ENCODE results near the gene OSBPL8. TPM values are rescaled to one million over a fixed set of nuclear protein-coding genes. Genes with fewer than 3 reads are reported as not detected.

Gene OSBPL8
- total and polyA plus RNA-seq, 9 of the 15 experiments (the other 6 are each of a cell fraction or from before 2014, with no cell fraction given) = 17.4 to 82.7 (median 42.8) TPM

DNA sequence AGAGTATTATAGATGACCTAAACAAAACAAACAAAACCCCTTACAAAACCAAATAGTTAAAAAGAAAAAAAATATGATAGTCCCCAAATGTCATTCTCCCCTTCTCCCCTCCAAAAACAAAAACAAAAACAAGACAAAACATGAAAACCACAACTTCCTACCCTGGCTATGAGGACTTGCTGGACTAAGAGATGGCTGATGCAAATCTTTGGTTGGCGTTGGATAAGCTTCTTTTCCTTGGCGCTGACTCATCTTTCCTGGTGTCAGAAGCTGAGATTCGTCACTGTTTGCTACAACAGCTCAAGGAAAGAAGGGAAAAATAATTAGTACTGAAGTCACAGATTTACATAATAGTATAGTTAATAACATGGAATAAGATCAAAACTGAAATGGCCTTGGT lies 108.9 kb downstream of the OSBPL8 start (continued):
- 0 out of 2 replicates have a peak, but pooled peaks have one; percentile 15 for TF ChIP-seq CEBPG (CRISPR knock-in tag; IDR thresholded peaks at IDR 0.05)
- TF ChIP-seq CEBPG (tag; conservative IDR thresholded peaks at IDR 0.05 in 1 of 2, IDR thresholded peaks at IDR 0.05 in 1 of 2) = 0 out of 4 replicates have a peak, but pooled peaks of 1 of the 2 experiments have one; percentile 37
- no peak for TF ChIP-seq HEY1 (CRISPR knock-in tag; IDR thresholded peaks at IDR 0.05; ENCODE audit: borderline replicate concordance)
- no peak for TF ChIP-seq KHSRP (IDR thresholded peaks at IDR 0.05)
- TF ChIP-seq, protein P1, sequence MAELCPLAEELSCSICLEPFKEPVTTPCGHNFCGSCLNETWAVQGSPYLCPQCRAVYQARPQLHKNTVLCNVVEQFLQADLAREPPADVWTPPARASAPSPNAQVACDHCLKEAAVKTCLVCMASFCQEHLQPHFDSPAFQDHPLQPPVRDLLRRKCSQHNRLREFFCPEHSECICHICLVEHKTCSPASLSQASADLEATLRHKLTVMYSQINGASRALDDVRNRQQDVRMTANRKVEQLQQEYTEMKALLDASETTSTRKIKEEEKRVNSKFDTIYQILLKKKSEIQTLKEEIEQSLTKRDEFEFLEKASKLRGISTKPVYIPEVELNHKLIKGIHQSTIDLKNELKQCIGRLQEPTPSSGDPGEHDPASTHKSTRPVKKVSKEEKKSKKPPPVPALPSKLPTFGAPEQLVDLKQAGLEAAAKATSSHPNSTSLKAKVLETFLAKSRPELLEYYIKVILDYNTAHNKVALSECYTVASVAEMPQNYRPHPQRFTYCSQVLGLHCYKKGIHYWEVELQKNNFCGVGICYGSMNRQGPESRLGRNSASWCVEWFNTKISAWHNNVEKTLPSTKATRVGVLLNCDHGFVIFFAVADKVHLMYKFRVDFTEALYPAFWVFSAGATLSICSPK (IDR thresholded peaks at IDR 0.05; ENCODE audit: borderline replicate concordance) = no peak
- TF ChIP-seq JUN (IDR thresholded peaks at IDR 0.05; ENCODE audit: borderline replicate concordance, low read depth, low read length) = peak; percentile 69; the same call in 1 of the 2 replicates
- TF ChIP-seq JUN (CRISPR knock-in tag; IDR thresholded peaks at IDR 0.05; ENCODE audit: borderline replicate concordance) = no peak
- TF ChIP-seq, protein P2, sequence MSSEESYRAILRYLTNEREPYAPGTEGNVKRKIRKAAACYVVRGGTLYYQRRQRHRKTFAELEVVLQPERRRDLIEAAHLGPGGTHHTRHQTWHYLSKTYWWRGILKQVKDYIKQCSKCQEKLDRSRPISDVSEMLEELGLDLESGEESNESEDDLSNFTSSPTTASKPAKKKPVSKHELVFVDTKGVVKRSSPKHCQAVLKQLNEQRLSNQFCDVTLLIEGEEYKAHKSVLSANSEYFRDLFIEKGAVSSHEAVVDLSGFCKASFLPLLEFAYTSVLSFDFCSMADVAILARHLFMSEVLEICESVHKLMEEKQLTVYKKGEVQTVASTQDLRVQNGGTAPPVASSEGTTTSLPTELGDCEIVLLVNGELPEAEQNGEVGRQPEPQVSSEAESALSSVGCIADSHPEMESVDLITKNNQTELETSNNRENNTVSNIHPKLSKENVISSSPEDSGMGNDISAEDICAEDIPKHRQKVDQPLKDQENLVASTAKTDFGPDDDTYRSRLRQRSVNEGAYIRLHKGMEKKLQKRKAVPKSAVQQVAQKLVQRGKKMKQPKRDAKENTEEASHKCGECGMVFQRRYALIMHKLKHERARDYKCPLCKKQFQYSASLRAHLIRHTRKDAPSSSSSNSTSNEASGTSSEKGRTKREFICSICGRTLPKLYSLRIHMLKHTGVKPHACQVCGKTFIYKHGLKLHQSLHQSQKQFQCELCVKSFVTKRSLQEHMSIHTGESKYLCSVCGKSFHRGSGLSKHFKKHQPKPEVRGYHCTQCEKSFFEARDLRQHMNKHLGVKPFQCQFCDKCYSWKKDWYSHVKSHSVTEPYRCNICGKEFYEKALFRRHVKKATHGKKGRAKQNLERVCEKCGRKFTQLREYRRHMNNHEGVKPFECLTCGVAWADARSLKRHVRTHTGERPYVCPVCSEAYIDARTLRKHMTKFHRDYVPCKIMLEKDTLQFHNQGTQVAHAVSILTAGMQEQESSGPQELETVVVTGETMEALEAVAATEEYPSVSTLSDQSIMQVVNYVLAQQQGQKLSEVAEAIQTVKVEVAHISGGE (CRISPR knock-in tag; IDR thresholded peaks at IDR 0.05) = no peak
- no peak for TF ChIP-seq COPS2 (conservative IDR thresholded peaks at IDR 0.05)
- no peak for TF ChIP-seq GTF2E2 (tag; IDR thresholded peaks at IDR 0.05)
- TF ChIP-seq ZNF57 (CRISPR knock-in tag; IDR thresholded peaks at IDR 0.05) = no peak
- no peak for TF ChIP-seq HMGN3 (IDR thresholded peaks at IDR 0.05; ENCODE audit: borderline replicate concordance, extremely low read depth, insufficient read length, low read depth, low read length)
- no peak for TF ChIP-seq ZNF174 (CRISPR knock-in tag; IDR thresholded peaks at IDR 0.05)
- no peak for TF ChIP-seq ZNF282 (CRISPR knock-in tag; IDR thresholded peaks at IDR 0.05)
- TF ChIP-seq, protein P3, sequence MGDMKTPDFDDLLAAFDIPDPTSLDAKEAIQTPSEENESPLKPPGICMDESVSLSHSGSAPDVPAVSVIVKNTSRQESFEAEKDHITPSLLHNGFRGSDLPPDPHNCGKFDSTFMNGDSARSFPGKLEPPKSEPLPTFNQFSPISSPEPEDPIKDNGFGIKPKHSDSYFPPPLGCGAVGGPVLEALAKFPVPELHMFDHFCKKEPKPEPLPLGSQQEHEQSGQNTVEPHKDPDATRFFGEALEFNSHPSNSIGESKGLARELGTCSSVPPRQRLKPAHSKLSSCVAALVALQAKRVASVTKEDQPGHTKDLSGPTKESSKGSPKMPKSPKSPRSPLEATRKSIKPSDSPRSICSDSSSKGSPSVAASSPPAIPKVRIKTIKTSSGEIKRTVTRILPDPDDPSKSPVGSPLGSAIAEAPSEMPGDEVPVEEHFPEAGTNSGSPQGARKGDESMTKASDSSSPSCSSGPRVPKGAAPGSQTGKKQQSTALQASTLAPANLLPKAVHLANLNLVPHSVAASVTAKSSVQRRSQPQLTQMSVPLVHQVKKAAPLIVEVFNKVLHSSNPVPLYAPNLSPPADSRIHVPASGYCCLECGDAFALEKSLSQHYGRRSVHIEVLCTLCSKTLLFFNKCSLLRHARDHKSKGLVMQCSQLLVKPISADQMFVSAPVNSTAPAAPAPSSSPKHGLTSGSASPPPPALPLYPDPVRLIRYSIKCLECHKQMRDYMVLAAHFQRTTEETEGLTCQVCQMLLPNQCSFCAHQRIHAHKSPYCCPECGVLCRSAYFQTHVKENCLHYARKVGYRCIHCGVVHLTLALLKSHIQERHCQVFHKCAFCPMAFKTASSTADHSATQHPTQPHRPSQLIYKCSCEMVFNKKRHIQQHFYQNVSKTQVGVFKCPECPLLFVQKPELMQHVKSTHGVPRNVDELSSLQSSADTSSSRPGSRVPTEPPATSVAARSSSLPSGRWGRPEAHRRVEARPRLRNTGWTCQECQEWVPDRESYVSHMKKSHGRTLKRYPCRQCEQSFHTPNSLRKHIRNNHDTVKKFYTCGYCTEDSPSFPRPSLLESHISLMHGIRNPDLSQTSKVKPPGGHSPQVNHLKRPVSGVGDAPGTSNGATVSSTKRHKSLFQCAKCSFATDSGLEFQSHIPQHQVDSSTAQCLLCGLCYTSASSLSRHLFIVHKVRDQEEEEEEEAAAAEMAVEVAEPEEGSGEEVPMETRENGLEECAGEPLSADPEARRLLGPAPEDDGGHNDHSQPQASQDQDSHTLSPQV (IDR thresholded peaks at IDR 0.05) = no peak
- no peak for TF ChIP-seq SMARCC2 (IDR thresholded peaks at IDR 0.05; ENCODE audit: low read depth)
- TF ChIP-seq EHMT2 (IDR thresholded peaks at IDR 0.05) = peak; percentile 51; the same call in 1 of the 2 replicates
- no peak for TF ChIP-seq PML (IDR thresholded peaks at IDR 0.05; ENCODE audit: low read length)
- TF ChIP-seq SNRNP70 (optimal IDR thresholded peaks at IDR 0.05; ENCODE audit: low read depth, low read length) = no peak
- no peak for TF ChIP-seq ZBTB1 (CRISPR knock-in tag; IDR thresholded peaks at IDR 0.05; ENCODE audit: borderline replicate concordance, low read depth)
- no peak for TF ChIP-seq CAMTA2 (CRISPR knock-in tag; conservative IDR thresholded peaks at IDR 0.05)
